Measurements from ENCODE around the gene SNAP47.

- TF ChIP-seq, protein P1, sequence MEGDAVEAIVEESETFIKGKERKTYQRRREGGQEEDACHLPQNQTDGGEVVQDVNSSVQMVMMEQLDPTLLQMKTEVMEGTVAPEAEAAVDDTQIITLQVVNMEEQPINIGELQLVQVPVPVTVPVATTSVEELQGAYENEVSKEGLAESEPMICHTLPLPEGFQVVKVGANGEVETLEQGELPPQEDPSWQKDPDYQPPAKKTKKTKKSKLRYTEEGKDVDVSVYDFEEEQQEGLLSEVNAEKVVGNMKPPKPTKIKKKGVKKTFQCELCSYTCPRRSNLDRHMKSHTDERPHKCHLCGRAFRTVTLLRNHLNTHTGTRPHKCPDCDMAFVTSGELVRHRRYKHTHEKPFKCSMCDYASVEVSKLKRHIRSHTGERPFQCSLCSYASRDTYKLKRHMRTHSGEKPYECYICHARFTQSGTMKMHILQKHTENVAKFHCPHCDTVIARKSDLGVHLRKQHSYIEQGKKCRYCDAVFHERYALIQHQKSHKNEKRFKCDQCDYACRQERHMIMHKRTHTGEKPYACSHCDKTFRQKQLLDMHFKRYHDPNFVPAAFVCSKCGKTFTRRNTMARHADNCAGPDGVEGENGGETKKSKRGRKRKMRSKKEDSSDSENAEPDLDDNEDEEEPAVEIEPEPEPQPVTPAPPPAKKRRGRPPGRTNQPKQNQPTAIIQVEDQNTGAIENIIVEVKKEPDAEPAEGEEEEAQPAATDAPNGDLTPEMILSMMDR (IDR thresholded peaks at IDR 0.05) = no peak
- TF ChIP-seq EZH2 (IDR thresholded peaks at IDR 0.05) = no peak
- TF ChIP-seq EZH2phosphoT487 (IDR thresholded peaks at IDR 0.05) = no peak
Observed at GRCh38 chr1:227797144-227797543, 61.9 kb downstream of the SNAP47 start.
